Measurements from ENCODE around the gene SLC9A3. TPM values are rescaled to one million over a fixed set of nuclear protein-coding genes. Genes with fewer than 3 reads are reported as not detected.

The SLC9A3 gene
- total and polyA plus RNA-seq, 2 experiments from 2014 or later = 1.2 to 1.7 TPM

DNA sequence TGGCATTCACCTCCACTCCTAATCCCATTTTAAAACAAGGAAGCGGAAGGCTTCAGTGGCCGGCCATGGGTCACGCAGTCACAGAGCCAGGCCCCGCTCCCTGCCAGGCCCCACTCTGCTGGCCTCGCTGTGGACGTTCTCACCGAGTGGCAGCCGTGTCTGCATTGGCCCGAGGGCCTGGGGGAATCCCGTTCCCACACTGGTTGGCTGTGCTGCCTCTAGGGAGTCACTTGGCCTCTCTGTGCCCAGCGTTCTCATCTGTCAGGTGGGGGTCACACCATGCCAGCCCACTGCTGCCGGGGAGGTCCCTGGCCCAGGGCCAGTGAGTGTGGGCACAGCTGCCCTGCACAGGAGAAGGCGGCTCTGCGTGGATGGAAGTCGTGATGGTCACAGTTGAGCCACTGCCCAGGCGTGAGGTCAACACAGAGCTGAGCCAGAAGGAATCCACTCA is 13.4 kb upstream of the SLC9A3 start:
- Histone ChIP-seq H3K4me3 (no peak overlapping the region), H3K9ac (no peak overlapping the region), H3K27me3 (replicated peaks; ENCODE audit: insufficient read depth) (peaks cover 30% of the 10 kb centered on the region), H4K20me1 (ENCODE audit: insufficient read depth) (no peaks in the 10 kb centered on the region), H3K36me3 (ENCODE audit: low read depth) (no peaks in the 10 kb centered on the region), H3K4me2 (ENCODE audit: unreplicated experiment) (no peak overlapping the region), H3K9me2 (ENCODE audit: insufficient read depth) (no peaks in the 10 kb centered on the region), H2AFZ (no peak overlapping the region), H3F3A (ENCODE audit: insufficient read depth) (no peaks in the 10 kb centered on the region), H3K27ac (no peak overlapping the region), H3K79me2 (ENCODE audit: insufficient read depth) (no peaks in the 10 kb centered on the region), H3K9me3 (ENCODE audit: low read depth) (no peaks in the 10 kb centered on the region), H3K4me1 (ENCODE audit: insufficient read depth) (no peaks in the 10 kb centered on the region)
- 72 to 79% methylated on average over 16 of the region's 16 CpGs for WGBS, 2 experiments (ENCODE audit: low coverage in 1 of 2, low lambda C conversion rate in 2 of 2, missing lambda C conversion rate in 2 of 2)
- DNase-seq = no peak
- in situ Hi-C loops (cut with MboI) = no loop called here
- TF ChIP-seq EZH2 (IDR thresholded peaks at IDR 0.05; ENCODE audit: insufficient read depth, poor library complexity, severe bottlenecking) (no peak), EZH2phosphoT487 (IDR thresholded peaks at IDR 0.05; ENCODE audit: insufficient read depth, low read depth) (no peak)

DNA sequence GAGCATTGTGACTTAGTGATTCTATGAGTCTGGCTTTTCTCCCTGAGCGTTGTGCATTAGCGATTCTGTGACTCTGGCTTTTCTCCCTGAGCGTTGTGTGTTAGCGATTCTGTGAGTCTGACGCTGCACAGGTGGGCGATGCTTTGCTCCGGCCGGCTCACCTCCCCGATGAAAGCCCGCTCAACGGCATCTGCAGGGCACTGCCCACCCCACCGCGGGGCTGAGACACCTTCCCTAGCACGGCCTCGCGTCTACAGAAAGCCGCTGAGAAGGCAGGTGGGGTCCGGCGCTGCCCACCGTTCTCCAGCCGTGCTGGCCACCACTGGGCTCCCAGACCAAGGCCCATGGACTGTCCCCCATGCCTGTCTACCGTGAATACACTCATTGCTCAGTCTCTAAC is 12.8 kb upstream of the SLC9A3 start:
- 50 to 52% methylated on average over 21 to 22 of the region's 22 CpGs for WGBS, 2 experiments (ENCODE audit: low coverage in 1 of 2, low lambda C conversion rate in 2 of 2, missing lambda C conversion rate in 2 of 2)
- Histone ChIP-seq H2AFZ (no peak overlapping the region), H3K4me2 (ENCODE audit: unreplicated experiment) (no peak overlapping the region), H3K9me3 (ENCODE audit: low read depth) (no peaks in the 10 kb centered on the region), H4K20me1 (ENCODE audit: insufficient read depth) (no peaks in the 10 kb centered on the region), H3K27me3 (replicated peaks; ENCODE audit: insufficient read depth) (peaks cover 35% of the 10 kb centered on the region), H3K36me3 (ENCODE audit: low read depth) (no peaks in the 10 kb centered on the region), H3F3A (ENCODE audit: insufficient read depth) (no peaks in the 10 kb centered on the region), H3K9ac (no peak overlapping the region), H3K79me2 (ENCODE audit: insufficient read depth) (no peaks in the 10 kb centered on the region), H3K4me3 (no peak overlapping the region), H3K9me2 (ENCODE audit: insufficient read depth) (no peaks in the 10 kb centered on the region), H3K27ac (no peak overlapping the region), H3K4me1 (ENCODE audit: insufficient read depth) (no peaks in the 10 kb centered on the region)
- DNase-seq = no peak
- in situ Hi-C loops (cut with MboI) = no loop called here
- no peak for TF ChIP-seq EZH2phosphoT487 (IDR thresholded peaks at IDR 0.05; ENCODE audit: insufficient read depth, low read depth)
- no peak for TF ChIP-seq EZH2 (IDR thresholded peaks at IDR 0.05; ENCODE audit: insufficient read depth, poor library complexity, severe bottlenecking)

DNA sequence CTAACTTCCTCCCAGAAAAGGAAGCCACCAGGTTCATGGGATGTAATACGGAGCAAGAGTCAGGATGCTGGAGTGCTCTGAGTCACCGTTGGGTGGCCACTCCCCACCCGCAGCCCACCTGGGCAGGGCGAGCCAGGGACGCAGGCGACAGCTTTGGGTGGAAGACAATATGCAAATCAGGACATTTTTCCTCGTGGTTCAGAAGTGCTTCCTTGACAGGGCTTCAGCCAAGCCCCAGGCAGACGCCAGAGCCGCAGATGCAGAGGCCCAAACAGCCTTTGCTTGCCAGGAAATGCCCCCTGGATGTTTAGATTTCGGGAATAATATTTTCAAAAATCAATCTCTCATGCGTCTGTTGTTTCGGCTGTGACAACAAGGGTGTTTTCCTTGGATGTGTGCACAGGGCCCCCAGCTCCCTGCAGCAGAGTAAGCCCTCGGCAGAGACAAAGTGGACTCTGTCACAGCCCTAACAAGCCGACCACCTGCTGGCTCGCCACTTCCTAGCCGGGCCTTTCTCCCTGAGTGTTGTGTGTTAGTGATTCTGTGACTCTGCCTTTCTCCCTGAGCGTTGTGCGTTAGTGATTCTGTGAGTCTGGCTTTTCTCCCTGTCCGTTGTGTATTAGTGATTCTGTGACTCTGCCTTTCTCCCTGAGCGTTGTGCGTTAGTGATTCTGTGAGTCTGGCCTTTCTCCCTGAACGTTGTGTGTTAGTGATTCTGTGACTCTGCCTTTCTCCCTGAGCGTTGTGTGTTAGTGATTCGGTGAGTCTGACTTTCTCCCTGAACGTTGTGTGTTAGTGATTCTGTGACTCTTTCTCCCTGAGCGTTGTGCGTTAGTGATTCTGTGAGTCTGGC is 11.8 kb upstream of the SLC9A3 start:
- no peak overlapping the region for H3K9ac ChIP-seq
- in situ Hi-C loops (cut with MboI) = no loop called here
- no peaks in the 10 kb centered on the region for H3F3A ChIP-seq (ENCODE audit: insufficient read depth)
- 67 to 68% methylated on average over 25 to 27 of the region's 27 CpGs for WGBS, 2 experiments (ENCODE audit: low coverage in 1 of 2, low lambda C conversion rate in 2 of 2, missing lambda C conversion rate in 2 of 2)
- H3K9me3 ChIP-seq (ENCODE audit: low read depth) = no peaks in the 10 kb centered on the region
- DNase-seq = no peak
- no peaks in the 10 kb centered on the region for H3K79me2 ChIP-seq (ENCODE audit: insufficient read depth)
- no peak overlapping the region for H3K4me3 ChIP-seq
- no peaks in the 10 kb centered on the region for H3K9me2 ChIP-seq (ENCODE audit: insufficient read depth)
- TF ChIP-seq EZH2phosphoT487 (IDR thresholded peaks at IDR 0.05; ENCODE audit: insufficient read depth, low read depth) (no peak), EZH2 (IDR thresholded peaks at IDR 0.05; ENCODE audit: insufficient read depth, poor library complexity, severe bottlenecking) (no peak)
- no peaks in the 10 kb centered on the region for H3K4me1 ChIP-seq (ENCODE audit: insufficient read depth)
- no peak overlapping the region for H3K4me2 ChIP-seq (ENCODE audit: unreplicated experiment)
- no peaks in the 10 kb centered on the region for H3K36me3 ChIP-seq (ENCODE audit: low read depth)
- no peak overlapping the region for H2AFZ ChIP-seq
- no peaks in the 10 kb centered on the region for H4K20me1 ChIP-seq (ENCODE audit: insufficient read depth)
- H3K27ac ChIP-seq = no peak overlapping the region
- H3K27me3 ChIP-seq (replicated peaks; ENCODE audit: insufficient read depth) = peaks cover 33% of the 10 kb centered on the region

DNA sequence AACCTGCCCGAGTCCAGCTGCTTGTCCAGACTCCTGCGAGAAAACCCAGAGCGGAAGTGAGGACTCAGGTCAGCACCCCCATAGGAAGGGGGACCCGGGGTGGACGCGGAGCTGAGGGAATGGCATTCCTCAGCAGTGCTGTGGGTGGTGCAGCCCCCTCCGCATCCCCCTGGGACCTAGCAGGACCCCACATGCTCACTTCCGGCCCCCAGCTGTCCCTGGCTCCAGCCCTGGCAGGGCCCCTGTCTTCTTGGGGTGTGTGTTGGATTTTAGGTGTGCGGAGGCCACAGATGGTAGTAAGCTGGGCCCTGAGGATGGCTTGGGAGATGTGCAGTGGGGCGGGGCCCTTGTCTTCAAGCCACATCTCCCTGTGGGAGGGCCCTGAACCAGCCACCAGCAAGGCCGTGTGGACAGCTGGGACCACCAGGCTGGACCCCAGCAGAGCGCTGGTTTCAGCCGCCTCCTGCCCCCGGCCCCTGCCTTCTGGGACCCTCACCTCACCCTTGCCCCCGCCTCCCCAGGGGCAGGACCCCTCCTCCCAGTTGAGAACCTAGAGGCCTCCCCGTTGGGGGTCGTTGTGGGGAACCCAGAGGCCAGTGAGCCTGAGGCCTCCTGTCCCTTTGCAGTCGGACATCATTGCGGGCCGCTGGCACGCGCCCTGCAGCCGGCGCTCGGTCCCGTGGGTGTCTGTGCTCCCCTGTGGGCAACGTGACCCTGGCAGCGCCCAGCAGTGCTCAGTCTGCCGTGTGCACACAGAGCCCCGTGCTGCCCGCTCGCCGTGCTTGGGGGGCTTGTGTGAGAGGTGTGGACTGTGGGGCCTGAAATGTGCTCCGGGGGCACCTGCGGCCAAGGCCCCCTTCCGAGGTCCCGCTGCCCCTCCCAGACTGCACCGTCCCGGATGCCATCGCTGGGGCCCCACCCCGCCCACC is 10.8 kb upstream of the SLC9A3 start:
- in situ Hi-C loops (cut with MboI) = no loop called here
- TF ChIP-seq EZH2phosphoT487 (IDR thresholded peaks at IDR 0.05; ENCODE audit: insufficient read depth, low read depth) = no peak
- no peak for TF ChIP-seq EZH2 (IDR thresholded peaks at IDR 0.05; ENCODE audit: insufficient read depth, poor library complexity, severe bottlenecking)
- Histone ChIP-seq H3K27ac (no peak overlapping the region), H3K4me1 (ENCODE audit: insufficient read depth) (no peaks in the 10 kb centered on the region), H3K4me3 (no peak overlapping the region), H3F3A (ENCODE audit: insufficient read depth) (no peaks in the 10 kb centered on the region), H3K9ac (no peak overlapping the region), H4K20me1 (ENCODE audit: insufficient read depth) (no peaks in the 10 kb centered on the region), H3K9me3 (ENCODE audit: low read depth) (no peaks in the 10 kb centered on the region), H2AFZ (no peak overlapping the region), H3K9me2 (ENCODE audit: insufficient read depth) (no peaks in the 10 kb centered on the region), H3K27me3 (replicated peaks; ENCODE audit: insufficient read depth) (peaks cover 33% of the 10 kb centered on the region), H3K79me2 (ENCODE audit: insufficient read depth) (no peaks in the 10 kb centered on the region), H3K36me3 (ENCODE audit: low read depth) (no peaks in the 10 kb centered on the region), H3K4me2 (ENCODE audit: unreplicated experiment) (no peak overlapping the region)
- WGBS, 2 experiments (ENCODE audit: low coverage in 1 of 2, low lambda C conversion rate in 2 of 2, missing lambda C conversion rate in 2 of 2) = 69 to 71% methylated on average over 34 to 40 of the region's 41 CpGs
- no peak for DNase-seq

Data from GM23248 (cell line).